ENCODE measurements around the gene TSGA10.
A peak's percentile ranks its signal among the peaks of the same experiment; 100 is the strongest.

Gene TSGA10

DNA sequence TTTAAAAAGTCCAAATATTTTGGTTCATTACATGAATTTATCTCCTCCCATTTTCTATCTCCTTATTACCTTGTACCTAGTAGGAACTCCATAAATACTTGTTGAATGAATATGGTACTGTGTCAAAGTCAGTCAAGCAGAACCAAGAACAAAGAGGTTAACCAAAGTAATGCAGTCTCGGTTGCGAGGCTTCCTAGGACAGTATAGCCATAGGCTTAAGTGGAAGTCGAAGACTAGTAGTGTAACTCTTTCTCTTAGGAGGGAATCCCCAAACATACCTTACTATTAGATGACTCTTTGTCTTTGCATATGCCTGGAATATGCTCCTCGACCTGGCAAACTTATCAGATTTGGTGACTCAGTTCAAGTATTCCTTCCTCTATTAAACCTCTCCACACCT, 4.9 kb upstream of the TSGA10 start:
- H2AK5ac ChIP-seq (ENCODE audit: low read depth, low read length) = no peak overlapping the region
- H3K4ac ChIP-seq (ENCODE audit: low read length) = no peak overlapping the region
- no peak overlapping the region for H3K4me2 ChIP-seq (ENCODE audit: insufficient read depth, low read length, poor library complexity, severe bottlenecking)
- peaks cover 0 to 3% of the 10 kb centered on the region in 2 donors for H3K4me1 ChIP-seq (ENCODE audit: control insufficient read depth in 2 of 2, insufficient read depth in 1 of 2, low read depth in 1 of 2, low read length in 2 of 2)
- no peak for DNase-seq (ENCODE audit: low spot score)
- no peaks in the 10 kb centered on the region for H3K27me3 ChIP-seq (ENCODE audit: control insufficient read depth in 3 of 3, insufficient read depth in 3 of 3, low read depth in 1 of 3, low read length in 3 of 3)
- no CpG with 5 or more reads among the region's 4 CpGs for WGBS, 2 donors (ENCODE audit: extremely low coverage in 2 of 2, insufficient read length in 2 of 2, insufficient replicate concordance in 1 of 2)
- no peak overlapping the region for H2BK15ac ChIP-seq (ENCODE audit: low read length)
- no peak overlapping the region for H4K8ac ChIP-seq (ENCODE audit: low read depth, low read length)
- H2BK120ac ChIP-seq (ENCODE audit: low read depth, low read length) = no peak overlapping the region
- no peak overlapping the region for H2BK12ac ChIP-seq (ENCODE audit: low read length)
- H3K14ac ChIP-seq (ENCODE audit: low read length) = no peak overlapping the region
- H2AFZ ChIP-seq (ENCODE audit: low read length) = no peak overlapping the region
- H3K9me3 ChIP-seq (replicated peaks in 1 of 2; ENCODE audit: control insufficient read depth in 2 of 2, insufficient read depth in 1 of 2, low read depth in 1 of 2, low read length in 2 of 2) = no peaks in the 10 kb centered on the region
- no peak overlapping the region for H3K18ac ChIP-seq (ENCODE audit: low read length)
- no peak overlapping the region for H3K23ac ChIP-seq (ENCODE audit: low read depth, low read length, poor library complexity)
- no peak overlapping the region for H3K9ac ChIP-seq (ENCODE audit: low read depth, low read length, poor library complexity)
- no peak overlapping the region for H4K91ac ChIP-seq (ENCODE audit: low read depth, low read length, poor library complexity)
- no peak overlapping the region for H3K27ac ChIP-seq (replicated peaks; ENCODE audit: low read length)
- no peaks in the 10 kb centered on the region for H3K79me1 ChIP-seq (ENCODE audit: low read depth, low read length)
- H2BK5ac ChIP-seq (ENCODE audit: low read length) = no peak overlapping the region
- no peak overlapping the region for H3K4me3 ChIP-seq (ENCODE audit: low read length in 2 of 2)
- peaks cover 0 to 52% of the 10 kb centered on the region in 2 donors for H3K36me3 ChIP-seq (replicated peaks in 1 of 2; ENCODE audit: control insufficient read depth in 2 of 2, insufficient read depth in 2 of 2, low read length in 2 of 2)

GRCh38 chr2:99158599-99158998, 3.9 kb upstream of the TSGA10 start:
- Histone ChIP-seq H2BK5ac (ENCODE audit: low read length) (no peak overlapping the region), H3K4me3 (ENCODE audit: low read length in 2 of 2) (no peak overlapping the region), H3K14ac (ENCODE audit: low read length) (no peak overlapping the region), H2AK5ac (ENCODE audit: low read depth, low read length) (no peak overlapping the region), H3K23ac (ENCODE audit: low read depth, low read length, poor library complexity) (no peak overlapping the region), H3K4me2 (ENCODE audit: insufficient read depth, low read length, poor library complexity, severe bottlenecking) (no peak overlapping the region), H3K27me3 (ENCODE audit: control insufficient read depth in 3 of 3, insufficient read depth in 3 of 3, low read depth in 1 of 3, low read length in 3 of 3) (no peaks in the 10 kb centered on the region), H3K9me3 (replicated peaks in 1 of 2; ENCODE audit: control insufficient read depth in 2 of 2, insufficient read depth in 1 of 2, low read depth in 1 of 2, low read length in 2 of 2) (no peaks in the 10 kb centered on the region), H2BK15ac (ENCODE audit: low read length) (no peak overlapping the region), H3K4me1 (ENCODE audit: control insufficient read depth in 2 of 2, insufficient read depth in 1 of 2, low read depth in 1 of 2, low read length in 2 of 2) (peaks cover 2 to 10% of the 10 kb centered on the region in 2 donors), H2BK12ac (ENCODE audit: low read length) (no peak overlapping the region), H2AFZ (ENCODE audit: low read length) (no peak overlapping the region), H3K4ac (ENCODE audit: low read length) (no peak overlapping the region), H3K9ac (ENCODE audit: low read depth, low read length, poor library complexity) (no peak overlapping the region), H3K79me1 (ENCODE audit: low read depth, low read length) (no peaks in the 10 kb centered on the region), H2BK120ac (ENCODE audit: low read depth, low read length) (no peak overlapping the region), H3K27ac (replicated peaks; ENCODE audit: low read length) (no peak overlapping the region), H3K36me3 (replicated peaks in 1 of 2; ENCODE audit: control insufficient read depth in 2 of 2, insufficient read depth in 2 of 2, low read length in 2 of 2) (peaks cover 0 to 50% of the 10 kb centered on the region in 2 donors), H3K18ac (ENCODE audit: low read length) (no peak overlapping the region), H4K91ac (ENCODE audit: low read depth, low read length, poor library complexity) (no peak overlapping the region), H4K8ac (ENCODE audit: low read depth, low read length) (no peak overlapping the region)
- no peak for DNase-seq (ENCODE audit: low spot score)
- WGBS, 2 donors (ENCODE audit: extremely low coverage in 2 of 2, insufficient read length in 2 of 2, insufficient replicate concordance in 1 of 2) = no CpG with 5 or more reads among the region's 5 CpGs

DNA sequence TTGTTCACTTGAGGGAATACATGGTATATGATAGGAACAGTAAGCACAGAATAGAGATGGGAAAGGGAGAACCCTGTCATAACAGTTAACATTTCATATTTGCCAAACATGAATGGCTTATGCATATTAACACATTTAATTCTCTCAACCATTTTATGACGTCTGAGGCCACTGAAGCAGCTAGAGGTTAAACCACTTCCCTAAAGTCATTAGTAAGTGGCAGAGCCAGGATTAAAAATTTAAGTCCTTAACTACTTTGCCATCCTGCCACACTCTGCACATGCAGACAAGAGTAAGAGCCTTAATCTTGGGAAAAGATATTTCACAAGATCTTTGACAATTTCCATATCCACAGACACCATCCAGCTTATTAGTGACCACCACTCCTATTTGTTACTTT, 2.1 kb upstream of the TSGA10 start:
- Histone ChIP-seq H3K27ac (replicated peaks; ENCODE audit: low read length) (no peak overlapping the region), H2AK5ac (ENCODE audit: low read depth, low read length) (no peak overlapping the region), H4K91ac (ENCODE audit: low read depth, low read length, poor library complexity) (no peak overlapping the region), H2BK120ac (ENCODE audit: low read depth, low read length) (no peak overlapping the region), H3K9me3 (replicated peaks in 1 of 2; ENCODE audit: control insufficient read depth in 2 of 2, insufficient read depth in 1 of 2, low read depth in 1 of 2, low read length in 2 of 2) (no peaks in the 10 kb centered on the region), H3K4me1 (ENCODE audit: control insufficient read depth in 2 of 2, insufficient read depth in 1 of 2, low read depth in 1 of 2, low read length in 2 of 2) (peaks cover 2 to 10% of the 10 kb centered on the region in 2 donors), H2BK12ac (ENCODE audit: low read length) (no peak overlapping the region), H3K23ac (ENCODE audit: low read depth, low read length, poor library complexity) (no peak overlapping the region), H3K9ac (ENCODE audit: low read depth, low read length, poor library complexity) (no peak overlapping the region), H3K14ac (ENCODE audit: low read length) (no peak overlapping the region), H4K8ac (ENCODE audit: low read depth, low read length) (no peak overlapping the region), H2BK15ac (ENCODE audit: low read length) (no peak overlapping the region), H3K79me1 (ENCODE audit: low read depth, low read length) (no peaks in the 10 kb centered on the region), H3K27me3 (ENCODE audit: control insufficient read depth in 3 of 3, insufficient read depth in 3 of 3, low read depth in 1 of 3, low read length in 3 of 3) (no peaks in the 10 kb centered on the region), H3K4me2 (ENCODE audit: insufficient read depth, low read length, poor library complexity, severe bottlenecking) (no peak overlapping the region), H2AFZ (ENCODE audit: low read length) (no peak overlapping the region), H2BK5ac (ENCODE audit: low read length) (no peak overlapping the region), H3K18ac (ENCODE audit: low read length) (no peak overlapping the region), H3K4ac (ENCODE audit: low read length) (no peak overlapping the region), H3K36me3 (replicated peaks in 1 of 2; ENCODE audit: control insufficient read depth in 2 of 2, insufficient read depth in 2 of 2, low read length in 2 of 2) (peaks cover 0 to 41% of the 10 kb centered on the region in 2 donors), H3K4me3 (ENCODE audit: low read length in 2 of 2) (no peak overlapping the region)
- WGBS, 2 donors (ENCODE audit: extremely low coverage in 2 of 2, insufficient read length in 2 of 2, insufficient replicate concordance in 1 of 2) = no CpG with 5 or more reads among the region's 1 CpG
- DNase-seq (ENCODE audit: low spot score) = no peak

DNA sequence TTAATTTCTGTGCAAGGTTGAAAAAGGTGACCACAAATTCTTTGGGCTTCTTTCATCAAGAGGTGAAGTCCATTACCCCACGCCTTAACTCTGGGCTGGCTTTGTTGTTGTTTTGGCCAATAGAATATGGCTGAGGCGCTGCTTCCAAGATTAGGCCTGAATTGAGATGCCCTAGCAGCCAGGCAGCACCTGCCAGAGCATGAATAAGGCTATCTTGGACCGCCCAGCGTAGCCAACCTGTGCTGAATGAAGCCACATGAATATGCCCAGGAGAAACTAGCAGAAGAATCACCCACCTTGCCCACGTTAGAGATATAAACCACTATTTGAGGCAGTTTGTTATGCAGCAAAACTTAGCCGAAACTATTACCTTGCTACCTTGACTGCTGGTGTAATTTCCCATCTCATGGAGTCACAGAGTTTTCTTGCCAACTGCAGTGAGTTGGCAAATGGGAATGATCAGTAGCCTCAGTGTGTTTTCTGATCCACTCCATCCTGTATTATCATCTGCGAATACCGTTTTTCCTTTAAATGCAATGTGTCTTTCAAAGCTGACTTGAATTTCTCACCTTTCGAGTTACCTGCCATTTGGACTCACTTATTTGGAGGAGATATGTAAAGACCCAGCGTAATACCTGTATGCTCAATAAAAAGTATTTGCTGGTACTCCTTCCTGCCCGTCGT, 679 bp downstream of the TSGA10 start:
- peaks cover 0 to 22% of the 10 kb centered on the region in 2 donors for H3K36me3 ChIP-seq (replicated peaks in 1 of 2; ENCODE audit: control insufficient read depth in 2 of 2, insufficient read depth in 2 of 2, low read length in 2 of 2)
- H2AK5ac ChIP-seq (ENCODE audit: low read depth, low read length) = no peak overlapping the region
- H3K4ac ChIP-seq (ENCODE audit: low read length) = no peak overlapping the region
- no peak overlapping the region for H3K14ac ChIP-seq (ENCODE audit: low read length)
- H4K8ac ChIP-seq (ENCODE audit: low read depth, low read length) = no peak overlapping the region
- H2BK120ac ChIP-seq (ENCODE audit: low read depth, low read length) = no peak overlapping the region
- H3K4me3 ChIP-seq (ENCODE audit: low read length in 2 of 2) = peak overlapping the region; percentile 81 to 84
- no peak overlapping the region for H3K23ac ChIP-seq (ENCODE audit: low read depth, low read length, poor library complexity)
- peak overlapping the region; percentile 69 for H3K4me2 ChIP-seq (ENCODE audit: insufficient read depth, low read length, poor library complexity, severe bottlenecking)
- H3K4me1 ChIP-seq (ENCODE audit: control insufficient read depth in 2 of 2, insufficient read depth in 1 of 2, low read depth in 1 of 2, low read length in 2 of 2) = peaks cover 2 to 10% of the 10 kb centered on the region in 2 donors
- no peaks in the 10 kb centered on the region for H3K79me1 ChIP-seq (ENCODE audit: low read depth, low read length)
- H2BK12ac ChIP-seq (ENCODE audit: low read length) = no peak overlapping the region
- no peak overlapping the region for H3K18ac ChIP-seq (ENCODE audit: low read length)
- H2BK15ac ChIP-seq (ENCODE audit: low read length) = no peak overlapping the region
- no peak overlapping the region for H3K9ac ChIP-seq (ENCODE audit: low read depth, low read length, poor library complexity)
- H3K27me3 ChIP-seq (ENCODE audit: control insufficient read depth in 3 of 3, insufficient read depth in 3 of 3, low read depth in 1 of 3, low read length in 3 of 3) = no peaks in the 10 kb centered on the region
- no peak overlapping the region for H4K91ac ChIP-seq (ENCODE audit: low read depth, low read length, poor library complexity)
- WGBS, 2 donors (ENCODE audit: extremely low coverage in 2 of 2, insufficient read length in 2 of 2, insufficient replicate concordance in 1 of 2) = no CpG with 5 or more reads among the region's 12 CpGs
- no peak for DNase-seq (ENCODE audit: low spot score)
- peak overlapping the region; percentile 96 for H2AFZ ChIP-seq (ENCODE audit: low read length)
- peaks cover 0 to 1% of the 10 kb centered on the region in 2 donors for H3K9me3 ChIP-seq (replicated peaks in 1 of 2; ENCODE audit: control insufficient read depth in 2 of 2, insufficient read depth in 1 of 2, low read depth in 1 of 2, low read length in 2 of 2)
- no peak overlapping the region for H2BK5ac ChIP-seq (ENCODE audit: low read length)
- H3K27ac ChIP-seq (replicated peaks; ENCODE audit: low read length) = no peak overlapping the region

Data from neuronal stem cell (in vitro differentiated cells).